HepG2 (cell line): ENCODE results near the gene AK8. TPM values are rescaled to one million over a fixed set of nuclear protein-coding genes. Genes with fewer than 3 reads are reported as not detected.
A peak's percentile ranks its signal among the peaks of the same experiment; 100 is the strongest.

Experiments
- ATAC-seq: fragments of 200-7000 bp; cut with Tn5 transposase; 3 replicates; pipeline ENCODE4 v1.9.1; 2020; ENCODE audit warnings: mild to moderate bottlenecking, moderate library complexity
- BruUV-seq: library from RNA; stranded (reverse); fragments of 400-500 nt; replicated peaks from 2 replicates; lab custom pipeline; 2021; lab: Mats Ljungman, UMichigan
- CTCF ChIA-PET: fragments of 300-600 bp; formaldehyde crosslinking; extraction: SDS; loops from one replicate; lab custom pipeline; 2021; ENCODE audit warnings: low total read pairs, inconsistent platforms, low intra/inter-chr PET ratio; lab: Yijun Ruan, JAX
- POLR2A ChIA-PET: fragments of 350-600 bp; sonication (Branson Sonifier 250); formaldehyde crosslinking; loops from one replicate; lab custom pipeline; 2020; ENCODE audit warnings: antibody characterized with exemption, inconsistent platforms; lab: Yijun Ruan, JAX
- DNase-seq: peaks from one replicate; pipeline ENCODE4 v3.0.0-alpha.2; 2015; ENCODE audit warnings: low spot score
- FAIRE-seq: peaks from 3 replicates; lab custom pipeline; 2011; peaks lifted over from hg19 to GRCh38; lab: Jason Lieb, UNC
- H2AFZ ChIP-seq: one replicate; pipeline ENCODE4 v1.6.1; 2011; ENCODE audit warnings: low read length, inconsistent platforms
- H3K27ac ChIP-seq: fragments of 300-600 bp; 3 replicates; pipeline ENCODE4 v1.8.0; 2011; ENCODE audit warnings: mixed run types, mild to moderate bottlenecking, mixed read lengths, low read length, inconsistent platforms; ENCODE audit not compliant: insufficient read depth; ENCODE audit errors: extremely low read length
- H3K27me3 ChIP-seq, 2 experiments: fragments of 200-600 bp in 1 of 2; 2 replicates in 1 of 2; 3 replicates in 1 of 2; pipeline versions ENCODE4 v1.6.0 to v1.8.0; 2011; ENCODE audit warnings: low read length in 2 of 2, mild to moderate bottlenecking in 2 of 2, moderate library complexity in 2 of 2, inconsistent platforms in 1 of 2; ENCODE audit not compliant: insufficient read depth in 2 of 2, control insufficient read depth in 1 of 2
- H3K36me3 ChIP-seq, 2 experiments: fragments of 200-600 bp in 1 of 2; replicated peaks in 1 of 2; 2 replicates in 1 of 2; 3 replicates in 1 of 2; pipeline versions ENCODE4 v1.5.1 to v1.8.0; 2011; ENCODE audit warnings: low read length in 2 of 2, inconsistent platforms in 1 of 2; ENCODE audit not compliant: insufficient read depth in 2 of 2, control insufficient read depth in 1 of 2
- H3K4me1 ChIP-seq: 2 replicates; pipeline ENCODE4 v1.5.1; 2012; ENCODE audit warnings: low read length, inconsistent platforms; ENCODE audit not compliant: insufficient read depth
- H3K4me2 ChIP-seq: 2 replicates; pipeline ENCODE4 v1.6.0; 2011; ENCODE audit warnings: low read depth, low read length, inconsistent platforms
- H3K4me3 ChIP-seq, 3 experiments: fragments of 200-600 bp in 1 of 3; sonication (generic), shearing (Covaris generic) in 1 of 3; replicated peaks in 1 of 3; 2 replicates each; pipeline ENCODE4 v1.5.1; 2011 to 2016; ENCODE audit warnings: low read length in 3 of 3, inconsistent platforms in 2 of 3, low read depth in 2 of 3, mild to moderate bottlenecking in 2 of 3, control low read depth in 1 of 3, mixed read lengths in 1 of 3; ENCODE audit not compliant: insufficient read depth in 1 of 3
- H3K79me2 ChIP-seq: one replicate; pipeline ENCODE4 v1.6.1; 2011; ENCODE audit warnings: low read length, inconsistent platforms; ENCODE audit not compliant: insufficient read depth
- H3K9ac ChIP-seq: 2 replicates; pipeline ENCODE4 v1.6.0; 2011; ENCODE audit warnings: mild to moderate bottlenecking, low read depth, low read length, inconsistent platforms; ENCODE audit not compliant: insufficient read depth
- H3K9me3 ChIP-seq: 2 replicates; pipeline ENCODE4 v1.5.1; 2012; ENCODE audit warnings: mild to moderate bottlenecking, low read length
- H4K20me1 ChIP-seq: 2 replicates; pipeline ENCODE4 v1.6.0; 2011; ENCODE audit warnings: inconsistent platforms, mild to moderate bottlenecking, low read length, moderate library complexity; ENCODE audit not compliant: insufficient read depth
- BRF2 ChIP-seq: sonication (generic); formaldehyde crosslinking; IDR thresholded peaks from 2 replicates; pipeline ENCODE4 v1.8.1; 2022; ENCODE audit warnings: mild to moderate bottlenecking, missing genetic modification reagents
- IRF2 ChIP-seq: IDR thresholded peaks from 2 replicates; pipeline ENCODE4 v1.6.1; 2018; ENCODE audit warnings: missing genetic modification reagents, missing compliant biosample characterization
- ONECUT2 ChIP-seq: sonication (generic); formaldehyde crosslinking; IDR thresholded peaks from 2 replicates; pipeline ENCODE4 v1.4.0; 2020; ENCODE audit warnings: missing genetic modification reagents
- REL ChIP-seq: sonication (generic); formaldehyde crosslinking; conservative IDR thresholded peaks from 2 replicates; pipeline ENCODE4 v1.8.0; 2022; ENCODE audit warnings: mild to moderate bottlenecking, missing genetic modification reagents, moderate library complexity
- THAP8 ChIP-seq: sonication (generic); formaldehyde crosslinking; IDR thresholded peaks from 2 replicates; pipeline ENCODE4 v1.5.1; 2020; ENCODE audit warnings: missing genetic modification reagents, mild to moderate bottlenecking, borderline replicate concordance
- ZNF710 ChIP-seq: sonication (generic); formaldehyde crosslinking; IDR thresholded peaks from 2 replicates; pipeline ENCODE4 v1.5.0; 2020; ENCODE audit warnings: mild to moderate bottlenecking, missing genetic modification reagents, borderline replicate concordance
- ZNF766 ChIP-seq: sonication (generic); formaldehyde crosslinking; IDR thresholded peaks from 2 replicates; pipeline ENCODE4 v1.5.0; 2020; ENCODE audit warnings: missing genetic modification reagents, borderline replicate concordance
- WGBS: methylation state at CpG from one replicate; pipeline ENCODE4 v1.1.6; 2017; ENCODE audit warnings: low lambda C conversion rate; 5-methylcytosine and 5-hydroxymethylcytosine counted together
- in situ Hi-C: cut with HindIII; loops from 2 replicates; pipeline ENCODE4 v1.10.0; 2017; ENCODE audit warnings: low pct_unique_long_range_greater_than_20kb; ENCODE audit not compliant: extremely low pct_ligation_motif_present
- intact Hi-C: fragments of 100-400 bp; cut with micrococcal nuclease; formaldehyde crosslinking; loops from one replicate; pipeline ENCODE4 v1.10.0; 2022; ENCODE audit not compliant: unreplicated experiment
- polyA plus RNA-seq, 8 experiments: library from polyadenylated mRNA; depleted of rRNA in 3 of 8; stranded (reverse) in 7 of 8; unstranded in 1 of 8; fragments of >200 nt; fragmentation: Illumina TruSeq in 4 of 8; extraction: Trizol in 4 of 8; gene quantifications; 2 replicates each; pipeline versions ENCODE4 v1.2.1 to v1.2.3, GENCODE V29; 2011 to 2016; ENCODE audit warnings: low read depth in 4 of 8, missing spikeins in 1 of 8, mixed read lengths in 1 of 8; ENCODE audit not compliant: insufficient read depth in 1 of 8
- total RNA-seq, 5 experiments: library from RNA; depleted of rRNA; stranded (reverse); fragments of >200 nt; fragmentation: Illumina TruSeq; extraction: Trizol; gene quantifications; 2 replicates each; pipeline ENCODE4 v1.2.3, GENCODE V29; 2016; ENCODE audit warnings: low read depth in 1 of 5

The AK8 gene
- total and polyA plus RNA-seq, 2 of the 13 experiments (the other 11 are each of a cell fraction or from before 2014, with no cell fraction given), result 0.11 TPM; not detected in 1

GRCh38 chr9:132887181-132888120 is 9.4 kb upstream of the AK8 start:
- ATAC-seq (peak; percentile 14), DNase-seq (no peak), FAIRE-seq (no peak)
- POLR2A ChIA-PET, result no interaction called here
- no peaks in the 10 kb centered on the region for H4K20me1 ChIP-seq
- no peak overlapping the region for H3K27ac ChIP-seq
- CTCF ChIA-PET, result no interaction called here
- no peaks in the 10 kb centered on the region for H3K36me3 ChIP-seq
- TF ChIP-seq BRF2 (no peak), IRF2 (CRISPR knock-in tag) (no peak), ZNF710 (CRISPR knock-in tag) (no peak), ONECUT2 (CRISPR knock-in tag) (no peak), REL (CRISPR knock-in tag) (no peak), ZNF766 (CRISPR knock-in tag) (no peak), THAP8 (CRISPR knock-in tag) (no peak)
- intact Hi-C loops, result no loop called here
- in situ Hi-C loops, result no loop called here
- H3K9ac ChIP-seq, result no peak overlapping the region
- H3K4me1 ChIP-seq, result peaks cover 26% of the 10 kb centered on the region
- no peaks in the 10 kb centered on the region for H3K9me3 ChIP-seq
- WGBS, result 59% methylated on average over 13 of the region's 18 CpGs
- no peaks in the 10 kb centered on the region for H3K27me3 ChIP-seq
- H3K4me2 ChIP-seq, result no peak overlapping the region
- no peak overlapping the region for H2AFZ ChIP-seq
- BruUV-seq, result no TSS peak
- no peaks in the 10 kb centered on the region for H3K79me2 ChIP-seq
- no peak overlapping the region for H3K4me3 ChIP-seq
